Activated CD8-positive, alpha-beta T cell treated with anti-CD3 and anti-CD28 coated beads for 36 hours (primary cell): Measurements from ENCODE around the gene FOXO1. TPM values are rescaled to one million over a fixed set of nuclear protein-coding genes. Genes with fewer than 3 reads are reported as not detected.

Experiments
- ATAC-seq: fragments of 200-7000 bp; cut with Tn5 transposase; one replicate; pipeline ENCODE4 v1.10.0; 2021; ENCODE audit warnings: mild to moderate bottlenecking, moderate library complexity
- CTCF ChIA-PET: fragments of 350-600 bp; sonication (Branson Sonifier 250); formaldehyde crosslinking; loops from one replicate; lab custom pipeline; 2021; ENCODE audit warnings: antibody characterized with exemption; lab: Charles Lee
- POLR2A ChIA-PET: fragments of 350-600 bp; sonication (Branson Sonifier 250); formaldehyde crosslinking; loops from one replicate; lab custom pipeline; 2021; ENCODE audit warnings: antibody characterized with exemption; lab: Charles Lee
- DNase-seq: peaks from one replicate; pipeline ENCODE4 v3.0.0-alpha.2; 2020
- H3K27ac Mint-ChIP-seq: one replicate; pipeline ENCODE4 v1.8.0; 2021; ENCODE audit warnings: mild to moderate bottlenecking, mixed read lengths
- H3K27me3 Mint-ChIP-seq: one replicate; pipeline ENCODE4 v1.8.0; 2021; ENCODE audit warnings: mixed read lengths
- H3K36me3 Mint-ChIP-seq: one replicate; pipeline ENCODE4 v1.8.0; 2021; ENCODE audit warnings: low read depth, mixed read lengths
- H3K4me1 Mint-ChIP-seq: one replicate; pipeline ENCODE4 v1.8.0; 2021; ENCODE audit warnings: low read depth, mixed read lengths
- H3K4me3 Mint-ChIP-seq: one replicate; pipeline ENCODE4 v1.8.0; 2021; ENCODE audit warnings: mild to moderate bottlenecking, moderate library complexity, mixed read lengths
- H3K9me3 Mint-ChIP-seq: one replicate; pipeline ENCODE4 v1.8.0; 2021; ENCODE audit warnings: mixed read lengths
- intact Hi-C: fragments of 100-400 bp; cut with micrococcal nuclease; formaldehyde crosslinking; loops from one replicate; pipeline ENCODE4 v1.10.0; 2022
- total RNA-seq, 2 experiments: library from RNA; stranded (reverse); gene quantifications; one replicate each; pipeline ENCODE4 v1.2.3, GENCODE V29; 2021
- TF ChIP-seq, protein P1 (sequence below): fragments of 200-600 bp; IDR thresholded peaks from one replicate; pipeline ENCODE4 v1.8.0; 2022; ENCODE audit warnings: antibody characterized with exemption, mild to moderate bottlenecking

Gene FOXO1
- total RNA-seq, 2 experiments from 2014 or later, result 30.6 to 30.8 TPM

DNA sequence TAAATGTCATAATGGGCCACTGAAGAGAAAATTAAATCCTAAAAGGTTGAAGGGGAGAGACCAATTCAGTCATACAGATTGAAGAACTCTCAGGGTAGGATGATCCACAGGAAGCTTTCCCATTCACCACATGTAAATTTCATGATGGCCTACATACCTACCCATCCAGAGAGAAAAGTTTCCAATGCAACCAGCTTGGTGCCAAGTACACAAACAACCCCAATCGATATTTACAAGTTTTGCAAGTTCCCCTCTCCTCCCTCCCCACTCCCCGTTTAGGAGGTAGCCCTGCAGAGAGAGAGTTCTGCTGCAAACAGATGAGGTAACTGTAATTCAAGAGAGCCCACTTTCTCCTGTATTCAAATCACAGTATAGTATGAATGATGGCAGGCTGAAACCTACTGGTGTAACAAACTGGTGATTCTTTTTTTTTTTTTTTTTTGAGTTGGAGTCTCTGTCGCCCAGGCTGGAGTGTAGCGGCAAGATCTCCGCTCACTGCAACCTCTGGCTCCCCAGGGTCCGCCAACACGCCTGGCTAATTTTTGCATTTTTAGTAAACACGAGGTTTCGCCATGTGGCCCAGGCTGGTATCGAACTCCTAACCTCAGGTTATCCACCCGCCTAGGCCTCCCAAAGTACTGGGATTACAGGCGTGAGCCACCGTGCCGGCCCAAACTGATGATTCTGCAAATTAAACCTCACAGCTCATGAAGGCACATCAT, 14.4 kb downstream of the FOXO1 start:
- Mint-ChIP-seq H3K4me1 (peaks cover 94% of the 10 kb centered on the region), H3K36me3 (peaks cover 29% of the 10 kb centered on the region), H3K9me3 (peaks cover 2% of the 10 kb centered on the region), H3K27me3 (no peaks in the 10 kb centered on the region), H3K4me3 (peak overlapping the region; percentile 19), H3K27ac (peak overlapping the region; percentile 96)
- DNase-seq (no peak), ATAC-seq (no peak)
- TF ChIP-seq, protein P1, sequence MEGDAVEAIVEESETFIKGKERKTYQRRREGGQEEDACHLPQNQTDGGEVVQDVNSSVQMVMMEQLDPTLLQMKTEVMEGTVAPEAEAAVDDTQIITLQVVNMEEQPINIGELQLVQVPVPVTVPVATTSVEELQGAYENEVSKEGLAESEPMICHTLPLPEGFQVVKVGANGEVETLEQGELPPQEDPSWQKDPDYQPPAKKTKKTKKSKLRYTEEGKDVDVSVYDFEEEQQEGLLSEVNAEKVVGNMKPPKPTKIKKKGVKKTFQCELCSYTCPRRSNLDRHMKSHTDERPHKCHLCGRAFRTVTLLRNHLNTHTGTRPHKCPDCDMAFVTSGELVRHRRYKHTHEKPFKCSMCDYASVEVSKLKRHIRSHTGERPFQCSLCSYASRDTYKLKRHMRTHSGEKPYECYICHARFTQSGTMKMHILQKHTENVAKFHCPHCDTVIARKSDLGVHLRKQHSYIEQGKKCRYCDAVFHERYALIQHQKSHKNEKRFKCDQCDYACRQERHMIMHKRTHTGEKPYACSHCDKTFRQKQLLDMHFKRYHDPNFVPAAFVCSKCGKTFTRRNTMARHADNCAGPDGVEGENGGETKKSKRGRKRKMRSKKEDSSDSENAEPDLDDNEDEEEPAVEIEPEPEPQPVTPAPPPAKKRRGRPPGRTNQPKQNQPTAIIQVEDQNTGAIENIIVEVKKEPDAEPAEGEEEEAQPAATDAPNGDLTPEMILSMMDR, result no peak
- intact Hi-C loops, result no loop called here
- ChIA-PET CTCF (interaction anchor here (0.9 to 1.2 kb wide), 3 partner anchors 11 to 97 kb away, joined by 3 to 5 read pairs (median 3); no protein-coding TSS in a partner anchor), POLR2A (interaction anchor here (1.8 kb wide), 1 partner anchor 12 kb away, joined by 7 read pairs; no protein-coding TSS in a partner anchor)

DNA sequence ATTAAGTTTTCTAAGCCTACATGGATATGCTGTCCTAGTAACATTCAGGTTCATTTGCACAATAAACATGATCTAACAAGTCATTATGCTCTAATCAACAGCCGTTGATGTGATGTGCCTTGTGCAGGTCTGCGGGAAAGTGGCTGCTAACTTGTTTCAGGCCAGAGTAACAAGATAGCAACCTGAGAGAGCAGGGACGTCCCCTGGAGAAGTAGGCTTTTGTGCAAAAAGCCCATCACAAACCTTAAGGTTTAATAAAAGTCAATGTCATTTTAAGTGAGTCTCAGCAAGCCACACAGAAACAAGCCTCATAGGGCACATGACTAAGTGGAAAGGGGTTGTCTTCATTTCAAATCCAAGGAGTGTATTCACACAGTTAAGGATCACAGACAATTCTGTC, 17.6 kb downstream of the FOXO1 start:
- Mint-ChIP-seq H3K4me3 (no peak overlapping the region), H3K27ac (peak overlapping the region; percentile 67), H3K27me3 (no peaks in the 10 kb centered on the region), H3K9me3 (peaks cover 2% of the 10 kb centered on the region), H3K4me1 (peaks cover 96% of the 10 kb centered on the region), H3K36me3 (peaks cover 34% of the 10 kb centered on the region)
- CTCF ChIA-PET, result interaction anchor here (2.8 kb wide), 1 partner anchor 12 kb away, joined by 13 read pairs; no protein-coding TSS in a partner anchor
- peak; percentile 24 for ATAC-seq
- intact Hi-C loops, result no loop called here
- peak; percentile 40 for DNase-seq
- POLR2A ChIA-PET, result interaction anchor here (1.2 kb wide), 1 partner anchor 22 kb away, joined by 3 read pairs; no protein-coding TSS in a partner anchor
- TF ChIP-seq, protein P1, result no peak

DNA sequence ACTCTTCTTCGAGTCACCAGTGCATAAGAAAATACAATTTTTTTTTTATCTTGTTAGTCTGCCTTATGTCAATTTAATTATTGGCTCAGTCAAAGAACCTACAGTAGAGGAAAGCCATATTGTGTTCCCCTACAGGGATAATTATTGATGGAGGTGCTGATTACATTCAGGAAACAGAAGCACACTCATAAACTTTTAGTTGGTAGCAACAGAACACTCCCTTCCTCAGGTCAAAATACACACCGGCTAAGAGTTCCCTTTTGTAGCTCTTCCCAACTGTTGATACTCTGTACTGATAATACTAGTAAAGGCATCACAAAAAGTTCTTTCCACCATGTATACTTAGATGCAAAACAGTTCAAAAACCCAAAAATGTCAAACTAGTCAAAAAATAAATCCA, 18.4 kb downstream of the FOXO1 start:
- ChIA-PET CTCF (interaction anchor here (2.8 kb wide), 1 partner anchor 11 kb away, joined by 13 read pairs; no protein-coding TSS in a partner anchor), POLR2A (interaction anchor here (0.7 to 1.7 kb wide), 4 partner anchors 16 to 31 kb away, joined by 3 to 6 read pairs (median 4); no protein-coding TSS in a partner anchor)
- H3K4me1 Mint-ChIP-seq, result peaks cover 95% of the 10 kb centered on the region
- no peak for DNase-seq
- peaks cover 2% of the 10 kb centered on the region for H3K9me3 Mint-ChIP-seq
- H3K36me3 Mint-ChIP-seq, result peaks cover 34% of the 10 kb centered on the region
- peak overlapping the region; percentile 25 for H3K27ac Mint-ChIP-seq
- no peak overlapping the region for H3K4me3 Mint-ChIP-seq
- no peak for ATAC-seq
- TF ChIP-seq, protein P1, result no peak
- no peaks in the 10 kb centered on the region for H3K27me3 Mint-ChIP-seq
- intact Hi-C loops, result no loop called here

DNA sequence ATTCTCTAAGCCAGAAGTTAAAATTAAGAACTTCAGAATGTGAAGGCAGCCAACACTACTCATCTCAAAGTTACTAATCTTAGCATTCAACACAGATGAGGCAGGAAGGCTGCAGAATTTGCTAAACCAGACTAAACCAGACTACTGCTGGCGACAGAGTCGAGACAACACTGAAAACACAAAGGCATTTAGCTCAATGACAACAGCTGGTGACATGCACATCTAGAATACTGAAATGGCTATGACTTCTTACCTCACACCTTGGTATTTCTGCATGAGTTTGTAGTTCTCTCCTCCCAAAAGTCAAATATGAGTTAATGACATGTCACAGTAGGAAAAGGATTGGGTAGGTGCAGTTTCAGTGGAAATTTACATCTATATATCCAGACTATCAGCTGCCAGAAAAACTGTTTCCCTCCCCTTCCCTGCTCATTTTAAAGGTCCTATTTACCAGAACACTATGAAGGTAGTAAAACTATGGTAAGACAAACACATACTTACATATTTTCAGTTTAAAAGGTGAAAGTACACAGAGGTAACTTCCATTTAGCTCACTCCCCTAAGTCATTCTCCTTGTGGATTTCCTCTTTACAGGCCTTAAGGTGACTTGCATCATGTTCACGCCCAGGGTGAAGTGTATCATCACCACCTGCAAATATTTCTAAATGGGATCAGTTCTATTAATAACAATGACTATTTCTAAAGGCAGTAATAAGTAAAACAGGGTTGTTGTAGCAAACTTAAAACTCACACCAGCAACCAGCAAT, 21.4 kb downstream of the FOXO1 start:
- peak overlapping the region; percentile 78 for H3K27ac Mint-ChIP-seq
- H3K9me3 Mint-ChIP-seq, result no peaks in the 10 kb centered on the region
- peaks cover 92% of the 10 kb centered on the region for H3K4me1 Mint-ChIP-seq
- peak overlapping the region; percentile 51 for H3K4me3 Mint-ChIP-seq
- POLR2A ChIA-PET, result interaction anchor here (1.0 to 1.7 kb wide), 3 partner anchors 11 to 15 kb away, joined by 4 read pairs; no protein-coding TSS in a partner anchor
- H3K36me3 Mint-ChIP-seq, result peaks cover 27% of the 10 kb centered on the region
- no peaks in the 10 kb centered on the region for H3K27me3 Mint-ChIP-seq
- intact Hi-C loops, result no loop called here
- TF ChIP-seq, protein P1, result no peak
- ATAC-seq (peak; percentile 69), DNase-seq (peak; percentile 35)
- CTCF ChIA-PET, result interaction anchor here (1.0 kb wide), 1 partner anchor 23 kb away, joined by 3 read pairs; no protein-coding TSS in a partner anchor
